ENCODE data around the gene PIANP.

The PIANP gene

DNA sequence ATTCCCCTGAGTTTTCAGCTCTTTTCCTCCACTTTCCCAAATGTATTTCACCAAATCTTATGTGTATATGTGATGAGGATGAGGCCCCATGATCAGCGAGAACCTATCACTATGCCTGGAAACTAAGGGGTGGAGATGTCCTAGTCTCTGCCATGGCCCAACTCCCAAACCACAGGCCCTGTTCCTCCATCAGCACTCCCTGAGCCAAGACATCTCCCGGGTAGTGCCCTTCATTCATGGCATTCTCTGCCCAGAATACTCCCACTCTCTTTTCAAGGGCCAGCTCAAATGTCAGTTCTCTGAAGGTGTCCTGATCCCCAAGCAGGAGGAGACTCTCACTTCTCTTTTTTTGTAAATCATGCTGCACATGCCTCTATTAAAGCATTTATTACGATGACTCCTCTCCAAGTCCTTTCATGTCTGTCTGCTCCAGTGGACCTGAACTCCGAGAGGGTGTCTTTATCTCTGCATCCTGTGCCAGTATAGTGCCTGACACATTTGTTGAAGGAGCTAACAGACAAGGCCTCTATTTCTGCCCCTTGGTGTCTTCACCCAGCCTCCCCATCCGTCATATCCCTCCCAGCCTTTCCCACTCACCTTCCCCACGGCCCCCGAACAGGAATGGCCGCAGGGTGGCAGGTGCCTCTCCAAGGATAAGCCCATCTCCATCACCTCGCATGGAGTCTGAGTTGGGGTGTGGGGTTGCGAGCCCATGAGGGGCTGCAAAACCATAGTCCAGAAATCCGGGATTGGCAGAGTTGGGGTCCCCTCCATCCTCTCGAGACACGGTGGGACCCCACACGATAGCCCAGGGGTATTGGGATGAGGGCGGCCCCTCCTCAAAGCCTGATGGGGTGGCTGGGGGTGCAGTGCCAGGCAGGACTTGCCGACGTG lies 3.7 kb downstream of the PIANP start:
- H3K4me2 ChIP-seq (ENCODE audit: insufficient read depth, low read length) = no peak overlapping the region
- ATAC-seq (ENCODE audit: insufficient read depth, low read depth) = no peak
- DNase-seq = no peak
- H3K27me3 ChIP-seq (ENCODE audit: insufficient read depth, low read length, poor library complexity) = peaks cover 17% of the 10 kb centered on the region
- H3K9me3 ChIP-seq (ENCODE audit: insufficient read depth, low read length, severe bottlenecking) = no peaks in the 10 kb centered on the region
- H3K4me1 ChIP-seq (ENCODE audit: insufficient read depth, low read length) = no peaks in the 10 kb centered on the region
- no peak overlapping the region for H3K4me3 ChIP-seq (ENCODE audit: low read depth in 1 of 2, low read length in 2 of 2)
- H4K20me1 ChIP-seq (ENCODE audit: insufficient read depth, low read length) = no peaks in the 10 kb centered on the region
- H2AFZ ChIP-seq (ENCODE audit: low read depth, low read length) = no peak overlapping the region
- TF ChIP-seq CTCF (IDR thresholded peaks at IDR 0.05; ENCODE audit: borderline replicate concordance, extremely low read depth, low read length, poor library complexity, severe bottlenecking) = no peak
- no peak for TF ChIP-seq EZH2 (IDR thresholded peaks at IDR 0.05; ENCODE audit: borderline replicate concordance, low read depth, low read length, severe bottlenecking)
- no peaks in the 10 kb centered on the region for H3K79me2 ChIP-seq (ENCODE audit: insufficient read depth, low read length)
- H3K36me3 ChIP-seq (ENCODE audit: insufficient read depth, low read length) = no peaks in the 10 kb centered on the region
- H3K27ac ChIP-seq (ENCODE audit: low read length) = no peak overlapping the region
- H3K9ac ChIP-seq (ENCODE audit: low read depth, low read length) = no peak overlapping the region

DNA sequence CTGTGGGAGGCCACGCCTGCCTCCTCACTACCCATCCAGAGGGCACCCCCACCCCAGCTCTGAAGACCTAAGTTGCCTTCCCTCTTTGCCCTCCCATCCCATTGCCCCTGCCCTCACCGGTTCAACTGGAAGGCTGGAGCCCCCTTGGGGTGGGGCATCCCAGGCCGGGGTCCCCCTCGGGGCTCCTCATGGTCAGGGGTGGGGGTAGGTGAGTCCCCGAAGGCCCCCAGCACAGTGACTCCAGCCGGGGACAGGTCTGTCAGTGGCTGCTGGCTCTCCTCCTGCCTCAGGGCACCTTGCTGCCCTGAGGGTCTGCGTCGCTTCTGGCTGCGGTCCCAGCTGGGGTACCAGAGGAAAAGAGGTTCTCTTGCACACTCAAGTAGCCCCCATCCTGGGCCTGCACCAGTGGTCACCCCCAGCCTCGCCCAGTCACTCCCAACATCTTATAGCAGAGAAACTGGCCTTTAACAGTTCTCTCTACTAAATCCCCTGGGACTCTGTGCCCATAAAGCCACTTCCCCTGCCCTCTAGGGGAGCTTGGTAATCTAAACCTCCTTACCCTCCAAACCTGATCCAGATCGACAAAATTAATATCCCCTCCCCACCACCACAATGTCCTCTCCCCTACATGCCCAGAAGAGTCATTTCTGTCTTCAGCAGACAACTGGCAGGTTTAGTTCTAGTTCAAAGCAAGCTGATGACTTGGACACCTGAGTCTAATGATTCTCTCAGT lies 5.1 kb downstream of the PIANP start:
- no peak overlapping the region for H3K4me2 ChIP-seq (ENCODE audit: insufficient read depth, low read length)
- peaks cover 2% of the 10 kb centered on the region; the same call in 1 of the 2 replicates for H3K79me2 ChIP-seq (ENCODE audit: insufficient read depth, low read length)
- H3K27me3 ChIP-seq (ENCODE audit: insufficient read depth, low read length, poor library complexity) = peaks cover 10% of the 10 kb centered on the region
- no peak overlapping the region for H2AFZ ChIP-seq (ENCODE audit: low read depth, low read length)
- H3K36me3 ChIP-seq (ENCODE audit: insufficient read depth, low read length) = no peaks in the 10 kb centered on the region
- no peak overlapping the region for H3K9ac ChIP-seq (ENCODE audit: low read depth, low read length)
- H3K27ac ChIP-seq (ENCODE audit: low read length) = no peak overlapping the region
- H4K20me1 ChIP-seq (ENCODE audit: insufficient read depth, low read length) = no peaks in the 10 kb centered on the region
- DNase-seq = no peak
- ATAC-seq (ENCODE audit: insufficient read depth, low read depth) = no peak
- peaks cover 8% of the 10 kb centered on the region for H3K4me1 ChIP-seq (ENCODE audit: insufficient read depth, low read length)
- TF ChIP-seq EZH2 (IDR thresholded peaks at IDR 0.05; ENCODE audit: borderline replicate concordance, low read depth, low read length, severe bottlenecking) (no peak), CTCF (IDR thresholded peaks at IDR 0.05; ENCODE audit: borderline replicate concordance, extremely low read depth, low read length, poor library complexity, severe bottlenecking) (no peak)
- H3K9me3 ChIP-seq (ENCODE audit: insufficient read depth, low read length, severe bottlenecking) = no peaks in the 10 kb centered on the region
- no peak overlapping the region for H3K4me3 ChIP-seq (ENCODE audit: low read depth in 1 of 2, low read length in 2 of 2)

GRCh38 chr12:6694701-6695100 lies 5.9 kb downstream of the PIANP start:
- no peaks in the 10 kb centered on the region for H4K20me1 ChIP-seq (ENCODE audit: insufficient read depth, low read length)
- H3K4me1 ChIP-seq (ENCODE audit: insufficient read depth, low read length) = peaks cover 14% of the 10 kb centered on the region
- H2AFZ ChIP-seq (ENCODE audit: low read depth, low read length) = no peak overlapping the region
- DNase-seq = no peak
- H3K9me3 ChIP-seq (ENCODE audit: insufficient read depth, low read length, severe bottlenecking) = no peaks in the 10 kb centered on the region
- H3K79me2 ChIP-seq (ENCODE audit: insufficient read depth, low read length) = peaks cover 10% of the 10 kb centered on the region
- H3K4me2 ChIP-seq (ENCODE audit: insufficient read depth, low read length) = no peak overlapping the region
- no peak overlapping the region for H3K27ac ChIP-seq (ENCODE audit: low read length)
- H3K4me3 ChIP-seq (ENCODE audit: low read depth in 1 of 2, low read length in 2 of 2) = no peak overlapping the region
- no peak for ATAC-seq (ENCODE audit: insufficient read depth, low read depth)
- no peak for TF ChIP-seq CTCF (IDR thresholded peaks at IDR 0.05; ENCODE audit: borderline replicate concordance, extremely low read depth, low read length, poor library complexity, severe bottlenecking)
- TF ChIP-seq EZH2 (IDR thresholded peaks at IDR 0.05; ENCODE audit: borderline replicate concordance, low read depth, low read length, severe bottlenecking) = no peak
- H3K9ac ChIP-seq (ENCODE audit: low read depth, low read length) = no peak overlapping the region
- peaks cover 6% of the 10 kb centered on the region for H3K27me3 ChIP-seq (ENCODE audit: insufficient read depth, low read length, poor library complexity)
- H3K36me3 ChIP-seq (ENCODE audit: insufficient read depth, low read length) = no peaks in the 10 kb centered on the region
